ENCODE data around the gene RASAL2. TPM values are rescaled to one million over a fixed set of nuclear protein-coding genes. Genes with fewer than 3 reads are reported as not detected.

The RASAL2 gene
- total and polyA plus RNA-seq, 9 of the 15 experiments (the other 6 are each of a cell fraction or from before 2014, with no cell fraction given): 0.13 to 1.0 (median 0.62) TPM

- TF ChIP-seq POLR2H (tag; IDR thresholded peaks at IDR 0.05; ENCODE audit: low read depth): no peak
- TF ChIP-seq BCOR (IDR thresholded peaks at IDR 0.05): no peak
- TF ChIP-seq SUPT5H (IDR thresholded peaks at IDR 0.05): no peak
- no peak for TF ChIP-seq NRF1 (conservative IDR thresholded peaks at IDR 0.05 in 1 of 2, IDR thresholded peaks at IDR 0.05 in 1 of 2)
- no peak for TF ChIP-seq ZNF146 (CRISPR knock-in tag; IDR thresholded peaks at IDR 0.05; ENCODE audit: unreplicated experiment)
- no peak for TF ChIP-seq ZBTB33 (CRISPR knock-in tag; IDR thresholded peaks at IDR 0.05)
- no peak for TF ChIP-seq ELF1 (tag; IDR thresholded peaks at IDR 0.05)
- TF ChIP-seq NKRF (IDR thresholded peaks at IDR 0.05; ENCODE audit: borderline replicate concordance): no peak
- TF ChIP-seq TGIF2 (CRISPR knock-in tag; IDR thresholded peaks at IDR 0.05): no peak
Measured at GRCh38 chr1:178399177-178399728, 305.3 kb downstream of the RASAL2 start (continued).

Measured in K562 (cell line).